HCT116 (cell line): ENCODE measurements around the gene UCN.
"Not testable (repeated sequence)": the region's sequence is repeated elsewhere in the genome, so short reads cannot be mapped to it uniquely, and the experiment has no call there.

Experiments
- CEBPB ChIP-seq: IDR thresholded peaks from 2 replicates; pipeline ENCODE4 v1.6.1; 2012; ENCODE audit warnings: low read depth
- EGR1 ChIP-seq: IDR thresholded peaks from 2 replicates; pipeline ENCODE4 v1.6.1; 2012; ENCODE audit warnings: low read depth
- ELF1 ChIP-seq: IDR thresholded peaks from 2 replicates; pipeline ENCODE4 v1.6.1; 2012; ENCODE audit warnings: low read depth, borderline replicate concordance
- EZH2 ChIP-seq: fragments of 200-600 bp; sonication (generic); IDR thresholded peaks from 2 replicates; pipeline ENCODE4 v1.6.1; 2017; ENCODE audit warnings: antibody characterized with exemption, mixed run types
- EZH2phosphoT487 ChIP-seq: fragments of 200-600 bp; IDR thresholded peaks from 2 replicates; pipeline ENCODE4 v1.6.1; 2018; ENCODE audit warnings: antibody characterized with exemption, borderline replicate concordance
- JUND ChIP-seq: IDR thresholded peaks from 2 replicates; pipeline ENCODE4 v1.6.1; 2012
- POLR2A ChIP-seq: IDR thresholded peaks from 2 replicates; pipeline ENCODE4 v1.7.0; 2011; ENCODE audit warnings: borderline replicate concordance; ENCODE audit not compliant: insufficient read depth, insufficient read length; ENCODE audit errors: extremely low read depth
- POLR2AphosphoS5 ChIP-seq: IDR thresholded peaks from 2 replicates; pipeline ENCODE4 v1.6.1; 2011; ENCODE audit warnings: mild to moderate bottlenecking, low read depth, low read length, moderate library complexity
- RAD21 ChIP-seq: IDR thresholded peaks from 2 replicates; pipeline ENCODE4 v1.6.1; 2012; ENCODE audit warnings: low read depth, mild to moderate bottlenecking
- SIN3A ChIP-seq: IDR thresholded peaks from 2 replicates; pipeline ENCODE4 v1.6.1; 2012; ENCODE audit warnings: low read depth
- YY1 ChIP-seq: IDR thresholded peaks from 2 replicates; pipeline ENCODE4 v1.6.1; 2011; ENCODE audit warnings: low read length, low read depth, moderate library complexity, mild to moderate bottlenecking; ENCODE audit not compliant: insufficient replicate concordance; ENCODE audit errors: extremely low read depth
- TF ChIP-seq, protein P1 (sequence below), 3 experiments: fragments of 200-600 bp in 1 of 3; sonication (generic) in 1 of 3; IDR thresholded peaks in 2 of 3; conservative IDR thresholded peaks in 1 of 3; 2 replicates each; pipeline ENCODE4 v1.5.1; 2012 to 2017; ENCODE audit warnings: low read depth in 2 of 3, low read length in 2 of 3, antibody characterized with exemption in 1 of 3, borderline replicate concordance in 1 of 3, control low read depth in 1 of 3, mild to moderate bottlenecking in 1 of 3, mixed read lengths in 1 of 3, mixed run types in 1 of 3, moderate library complexity in 1 of 3; ENCODE audit not compliant: insufficient read depth in 1 of 3
- TF ChIP-seq, protein P2 (sequence below): IDR thresholded peaks from 2 replicates; pipeline ENCODE4 v1.6.1; 2012
- TF ChIP-seq, protein P3 (sequence below): IDR thresholded peaks from 2 replicates; pipeline ENCODE4 v1.6.1; 2011; ENCODE audit warnings: mild to moderate bottlenecking, low read length, moderate library complexity; ENCODE audit not compliant: insufficient replicate concordance; ENCODE audit errors: extremely low read depth

DNA sequence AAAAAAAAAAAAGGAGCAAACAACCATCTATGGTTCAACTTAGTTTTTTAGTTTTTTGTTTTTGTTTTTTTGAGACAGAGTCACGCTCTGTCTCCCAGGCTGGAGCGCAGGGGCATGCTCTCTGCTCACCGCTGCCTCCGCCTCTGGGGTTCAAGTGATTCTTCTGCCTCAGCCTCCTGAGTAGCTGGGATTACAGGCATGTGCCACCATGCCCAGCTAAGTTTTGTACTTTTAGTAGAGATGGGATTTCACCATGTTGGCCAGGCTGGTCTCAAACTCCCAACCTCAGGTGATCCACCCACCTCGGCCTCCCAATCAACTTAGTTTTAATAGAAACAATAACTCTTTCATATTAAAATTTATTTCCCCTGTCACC lies 45.1 kb upstream of the UCN start:
- TF ChIP-seq, protein P1, sequence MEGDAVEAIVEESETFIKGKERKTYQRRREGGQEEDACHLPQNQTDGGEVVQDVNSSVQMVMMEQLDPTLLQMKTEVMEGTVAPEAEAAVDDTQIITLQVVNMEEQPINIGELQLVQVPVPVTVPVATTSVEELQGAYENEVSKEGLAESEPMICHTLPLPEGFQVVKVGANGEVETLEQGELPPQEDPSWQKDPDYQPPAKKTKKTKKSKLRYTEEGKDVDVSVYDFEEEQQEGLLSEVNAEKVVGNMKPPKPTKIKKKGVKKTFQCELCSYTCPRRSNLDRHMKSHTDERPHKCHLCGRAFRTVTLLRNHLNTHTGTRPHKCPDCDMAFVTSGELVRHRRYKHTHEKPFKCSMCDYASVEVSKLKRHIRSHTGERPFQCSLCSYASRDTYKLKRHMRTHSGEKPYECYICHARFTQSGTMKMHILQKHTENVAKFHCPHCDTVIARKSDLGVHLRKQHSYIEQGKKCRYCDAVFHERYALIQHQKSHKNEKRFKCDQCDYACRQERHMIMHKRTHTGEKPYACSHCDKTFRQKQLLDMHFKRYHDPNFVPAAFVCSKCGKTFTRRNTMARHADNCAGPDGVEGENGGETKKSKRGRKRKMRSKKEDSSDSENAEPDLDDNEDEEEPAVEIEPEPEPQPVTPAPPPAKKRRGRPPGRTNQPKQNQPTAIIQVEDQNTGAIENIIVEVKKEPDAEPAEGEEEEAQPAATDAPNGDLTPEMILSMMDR (IDR thresholded peaks at IDR 0.05 in 2 of 3, conservative IDR thresholded peaks at IDR 0.05 in 1 of 3; ENCODE audit: borderline replicate concordance in 1 of 3, insufficient read depth in 1 of 3, low read depth in 2 of 3, low read length in 2 of 3), result not testable (repeated sequence)
- TF ChIP-seq EZH2, RAD21, YY1, POLR2A, EGR1, JUND, ELF1, SIN3A, CEBPB, EZH2phosphoT487, POLR2AphosphoS5: not testable (repeated sequence)
- TF ChIP-seq, protein P2, sequence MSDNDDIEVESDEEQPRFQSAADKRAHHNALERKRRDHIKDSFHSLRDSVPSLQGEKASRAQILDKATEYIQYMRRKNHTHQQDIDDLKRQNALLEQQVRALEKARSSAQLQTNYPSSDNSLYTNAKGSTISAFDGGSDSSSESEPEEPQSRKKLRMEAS, result not testable (repeated sequence)
- TF ChIP-seq, protein P3, sequence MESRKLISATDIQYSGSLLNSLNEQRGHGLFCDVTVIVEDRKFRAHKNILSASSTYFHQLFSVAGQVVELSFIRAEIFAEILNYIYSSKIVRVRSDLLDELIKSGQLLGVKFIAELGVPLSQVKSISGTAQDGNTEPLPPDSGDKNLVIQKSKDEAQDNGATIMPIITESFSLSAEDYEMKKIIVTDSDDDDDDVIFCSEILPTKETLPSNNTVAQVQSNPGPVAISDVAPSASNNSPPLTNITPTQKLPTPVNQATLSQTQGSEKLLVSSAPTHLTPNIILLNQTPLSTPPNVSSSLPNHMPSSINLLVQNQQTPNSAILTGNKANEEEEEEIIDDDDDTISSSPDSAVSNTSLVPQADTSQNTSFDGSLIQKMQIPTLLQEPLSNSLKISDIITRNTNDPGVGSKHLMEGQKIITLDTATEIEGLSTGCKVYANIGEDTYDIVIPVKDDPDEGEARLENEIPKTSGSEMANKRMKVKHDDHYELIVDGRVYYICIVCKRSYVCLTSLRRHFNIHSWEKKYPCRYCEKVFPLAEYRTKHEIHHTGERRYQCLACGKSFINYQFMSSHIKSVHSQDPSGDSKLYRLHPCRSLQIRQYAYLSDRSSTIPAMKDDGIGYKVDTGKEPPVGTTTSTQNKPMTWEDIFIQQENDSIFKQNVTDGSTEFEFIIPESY, result not testable (repeated sequence)
